HL-60 (cell line): Measurements from ENCODE around the gene MPHOSPH10.

Experiments used
- CTCF ChIP-seq: IDR thresholded peaks from one replicate; pipeline ENCODE4 v1.5.1; 2011; ENCODE audit warnings: low read length, control low read depth, inconsistent platforms; ENCODE audit not compliant: insufficient read depth
- REST ChIP-seq: IDR thresholded peaks from 2 replicates; pipeline ENCODE4 v1.6.1; 2012; ENCODE audit warnings: low read depth; ENCODE audit not compliant: insufficient replicate concordance

- TF ChIP-seq CTCF (no peak), REST (no peak)
Observed at GRCh38 chr2:71186973-71187372, 56.5 kb downstream of the MPHOSPH10 start.
